ENCODE results near the gene LMF1.

The LMF1 gene

DNA sequence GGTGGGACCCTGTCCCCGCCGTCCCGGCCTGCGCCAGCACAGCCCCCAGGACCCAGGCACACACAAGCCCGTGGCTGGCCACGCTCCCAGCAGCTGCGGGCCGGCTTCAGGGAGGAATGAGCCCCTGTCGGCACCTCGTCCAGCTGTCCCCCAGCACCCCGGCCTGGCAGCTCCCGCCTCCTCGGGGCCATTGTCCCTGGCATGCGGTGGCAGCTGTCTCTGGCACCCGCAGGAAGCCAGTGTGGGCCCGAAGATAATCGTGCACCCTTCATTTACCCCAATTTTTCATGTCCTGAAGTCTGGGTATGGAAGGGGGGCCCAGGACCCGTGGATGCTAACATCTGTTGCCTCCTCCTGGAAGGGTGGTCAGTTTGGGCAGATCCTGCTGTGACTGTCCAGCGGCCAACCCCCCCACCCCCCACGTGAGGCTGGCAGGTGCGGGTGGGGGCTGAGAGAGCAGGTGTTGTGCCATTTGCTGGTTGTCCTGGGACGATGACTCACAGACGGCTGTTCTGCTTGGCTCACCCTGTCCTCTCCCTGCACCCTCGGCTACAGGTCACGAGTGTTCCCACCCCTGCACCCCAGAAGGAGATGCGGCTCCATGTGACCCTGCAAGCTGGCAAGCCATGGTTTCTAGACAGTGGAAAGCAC lies 4.0 kb upstream of the LMF1 start:
- no peak for DNase-seq
- in situ Hi-C loops (cut with MboI; ENCODE audit: low pct_unique_long_range_greater_than_20kb, low sequenced_read_pairs) = no loop called here

DNA sequence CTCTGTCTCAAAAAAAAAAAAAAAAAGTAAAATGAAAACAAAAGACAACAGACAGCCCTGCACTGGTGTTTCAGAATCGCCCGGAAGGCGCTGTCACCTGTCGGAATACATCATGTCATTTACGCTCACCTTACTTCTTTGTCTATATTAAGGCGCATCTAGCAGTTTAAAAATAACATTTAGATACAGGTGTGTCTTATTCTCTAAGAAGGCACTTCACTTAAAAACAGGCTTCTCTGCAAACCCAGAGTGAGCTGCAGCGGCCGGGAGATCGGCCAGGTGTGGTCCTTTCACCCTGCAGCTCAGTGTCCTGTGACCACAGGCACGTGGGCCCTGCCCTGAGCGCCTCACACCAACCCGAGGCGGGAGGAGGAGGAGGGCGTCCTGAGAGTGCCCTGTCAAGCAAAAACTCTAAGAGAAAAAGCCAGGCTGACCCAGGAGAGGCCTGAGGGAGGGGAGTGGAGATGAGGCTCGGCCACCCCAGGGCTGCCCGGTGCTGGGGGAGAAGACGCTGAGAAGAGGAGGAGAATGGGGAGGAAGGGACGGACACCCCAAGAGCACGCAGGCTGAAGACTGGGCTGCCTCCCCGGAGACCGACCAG lies 3.3 kb upstream of the LMF1 start:
- DNase-seq = no peak

DNA sequence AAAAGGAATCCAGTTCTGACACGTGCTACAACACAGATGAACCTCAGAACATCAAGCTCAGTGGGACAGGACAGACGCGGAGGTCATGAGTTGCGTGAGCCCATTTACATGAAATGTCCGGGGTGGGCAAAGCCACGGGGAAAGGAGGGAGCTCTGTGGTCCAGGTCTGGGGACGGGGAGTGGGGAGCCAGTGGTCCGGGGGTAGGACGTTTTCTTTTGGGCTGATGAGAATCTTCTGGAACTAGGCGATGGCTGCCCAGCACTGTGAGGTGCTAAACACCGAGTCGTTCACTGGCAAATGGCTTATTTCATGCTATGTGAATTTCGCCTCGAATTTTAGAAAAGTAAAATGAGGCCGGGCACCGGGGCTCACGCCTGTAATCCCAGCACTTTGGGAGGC lies 2.6 kb upstream of the LMF1 start:
- in situ Hi-C loops (cut with MboI; ENCODE audit: low pct_unique_long_range_greater_than_20kb, low sequenced_read_pairs) = no loop called here
- no peak for DNase-seq

More for the DNA sequence above, 3.3 kb upstream of the LMF1 start:
- in situ Hi-C loops (cut with MboI; ENCODE audit: low pct_unique_long_range_greater_than_20kb, low sequenced_read_pairs) = no loop called here

DNA sequence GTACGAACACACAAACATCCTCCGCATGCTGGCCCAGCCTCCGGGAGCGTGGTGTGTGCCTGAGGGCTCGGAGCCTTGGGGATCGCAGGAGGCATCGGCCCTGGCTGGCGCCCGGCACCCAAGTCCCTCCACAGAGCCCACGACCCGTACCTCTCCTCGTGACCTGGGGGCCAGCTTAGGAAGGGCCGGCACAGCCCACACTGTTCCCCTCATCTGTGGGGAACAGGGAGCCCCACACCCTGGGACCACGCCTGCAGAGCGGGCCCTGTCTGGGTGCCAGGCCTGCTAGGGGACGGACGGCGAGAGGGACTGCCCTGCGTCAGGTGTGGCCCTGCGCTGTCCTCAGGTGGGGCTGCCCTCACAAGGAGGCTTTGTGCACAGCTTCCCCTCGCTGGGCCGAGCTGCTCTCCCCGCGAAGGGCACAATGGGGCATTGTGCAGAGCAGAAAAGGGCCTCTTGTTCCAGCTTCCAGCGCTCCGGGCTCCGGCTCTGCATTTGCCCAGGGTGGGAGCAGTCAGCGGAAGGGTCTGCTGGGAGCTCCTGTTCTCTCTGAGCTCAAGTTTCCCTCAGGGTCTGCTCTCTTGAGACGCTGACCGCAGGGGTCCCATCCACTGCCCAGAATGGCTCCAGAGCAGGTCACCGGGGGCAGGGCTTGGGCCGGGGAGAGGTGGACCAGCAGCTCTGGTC lies 1.7 kb upstream of the LMF1 start:
- in situ Hi-C loops (cut with MboI; ENCODE audit: low pct_unique_long_range_greater_than_20kb, low sequenced_read_pairs) = no loop called here

DNA sequence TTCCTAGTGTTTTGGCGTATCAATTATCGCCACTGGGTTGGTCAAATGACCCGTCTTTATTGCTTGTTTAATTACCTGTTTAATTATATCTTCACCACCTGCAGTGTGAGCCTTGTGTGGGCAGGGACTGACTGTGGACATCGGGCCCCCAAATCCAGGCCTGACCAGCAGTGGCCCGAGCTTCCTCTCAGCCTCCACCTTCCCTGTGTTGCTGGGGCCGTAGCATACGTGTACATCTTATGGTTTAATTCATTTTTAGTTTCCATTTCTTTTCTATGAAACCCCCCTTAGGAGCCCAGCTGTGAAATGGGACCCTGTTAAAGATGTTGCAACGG lies 1.2 kb upstream of the LMF1 start:
- in situ Hi-C loops (cut with MboI; ENCODE audit: low pct_unique_long_range_greater_than_20kb, low sequenced_read_pairs) = no loop called here
- DNase-seq = no peak

More for the DNA sequence above, 1.7 kb upstream of the LMF1 start:
- no peak for DNase-seq

DNA sequence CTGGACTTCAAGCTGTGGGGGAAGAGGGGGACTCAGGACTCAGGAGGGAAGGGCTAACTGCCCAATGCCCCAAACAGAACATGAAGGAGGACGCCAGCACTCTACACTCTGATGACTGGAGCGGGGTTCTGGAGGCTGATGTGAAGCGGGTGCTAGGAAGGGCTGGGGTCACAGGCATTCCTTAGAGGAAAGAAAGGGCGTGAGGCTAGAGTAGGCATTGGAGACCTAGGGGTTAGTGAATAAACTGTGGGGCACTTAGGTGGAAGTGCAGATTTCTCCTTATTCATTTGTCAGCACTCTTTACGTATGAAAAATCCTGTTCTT lies 760 bp upstream of the LMF1 start:
- no peak for DNase-seq
- in situ Hi-C loops (cut with MboI; ENCODE audit: low pct_unique_long_range_greater_than_20kb, low sequenced_read_pairs) = no loop called here

DNA sequence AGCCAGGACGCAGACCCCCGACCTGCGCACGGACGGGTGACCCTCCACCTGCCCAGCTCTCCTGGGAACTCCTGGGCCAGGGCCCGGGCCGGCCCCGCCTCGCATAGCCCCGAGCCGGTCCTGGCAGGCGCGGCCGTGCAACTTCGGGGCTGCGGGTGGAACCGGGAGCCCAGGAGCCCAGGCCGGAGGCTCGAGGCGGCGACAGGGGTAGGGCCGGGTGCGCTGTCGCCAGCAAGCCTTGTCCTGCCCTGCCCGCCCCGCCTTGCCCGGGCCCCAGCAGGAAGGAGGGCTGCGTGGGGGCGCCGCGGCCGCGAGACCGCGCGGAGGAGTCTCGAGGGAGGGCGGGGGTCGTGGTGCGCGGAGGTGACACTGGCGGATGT lies 408 bp downstream of the LMF1 start:
- in situ Hi-C loops (cut with MboI; ENCODE audit: low pct_unique_long_range_greater_than_20kb, low sequenced_read_pairs) = no loop called here
- DNase-seq = no peak

DNA sequence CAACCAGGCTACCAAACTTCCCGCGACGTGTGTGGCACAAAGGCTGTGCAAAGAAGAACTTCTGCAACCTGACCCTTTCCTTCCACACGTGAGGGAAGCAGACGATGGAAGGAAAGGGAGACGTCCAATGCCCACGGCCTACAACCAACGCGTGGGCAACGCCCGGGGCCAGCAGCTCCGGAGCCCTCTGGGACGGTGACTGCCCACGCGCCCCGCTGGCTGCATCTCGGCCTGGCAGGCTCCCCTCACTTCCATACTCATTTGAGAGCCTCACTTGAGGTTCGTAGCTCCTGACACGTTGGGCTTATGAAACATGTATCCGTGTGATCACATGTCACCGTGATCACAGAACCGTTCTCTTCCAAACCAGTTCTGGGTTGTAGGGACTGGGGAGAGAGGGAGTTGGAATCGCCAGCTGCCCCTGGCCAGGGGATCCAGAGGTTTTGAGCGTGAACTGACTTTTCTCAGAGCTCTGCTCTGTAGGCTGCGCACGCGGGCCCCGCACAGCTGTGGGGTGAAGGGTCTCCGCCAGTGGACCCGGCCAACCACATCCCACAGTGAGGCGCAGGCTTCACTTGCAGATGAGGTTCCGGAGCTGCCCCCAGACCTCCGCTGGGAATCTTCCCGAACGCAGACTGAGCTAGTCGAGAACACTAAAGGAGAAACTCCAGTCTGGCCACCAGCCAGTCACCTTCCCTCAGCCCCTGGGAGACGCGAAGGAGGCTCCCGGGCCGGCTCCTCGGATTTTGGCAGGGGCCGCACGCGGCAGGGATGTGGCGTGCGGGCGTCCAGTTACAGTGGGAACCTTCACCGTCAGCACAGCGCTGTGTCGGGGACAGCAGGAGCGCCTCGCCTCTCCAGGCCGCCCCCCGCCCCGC lies 1.0 kb downstream of the LMF1 start:
- in situ Hi-C loops (cut with MboI; ENCODE audit: low pct_unique_long_range_greater_than_20kb, low sequenced_read_pairs) = no loop called here
- peak; percentile 9 for DNase-seq

DNA sequence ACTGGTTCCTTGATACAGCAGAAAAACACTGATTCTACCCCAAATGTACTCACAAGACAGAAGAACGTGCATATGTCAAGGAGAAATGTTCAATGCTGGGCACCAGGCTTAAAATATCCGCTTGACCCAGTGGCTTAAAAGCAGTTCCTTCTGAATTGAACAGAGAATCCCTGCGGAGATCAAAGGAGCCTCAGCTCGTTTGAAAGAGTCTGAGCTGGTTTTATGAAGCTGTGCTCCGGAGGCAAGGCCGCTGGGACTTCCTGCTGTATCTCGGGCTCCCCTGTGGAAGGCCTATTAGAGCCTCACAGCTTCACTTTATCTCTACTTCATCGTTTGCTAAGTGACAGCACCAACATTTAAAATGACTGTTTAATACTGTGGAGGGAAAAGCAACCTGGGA lies 2.2 kb downstream of the LMF1 start:
- no peak for DNase-seq
- in situ Hi-C loops (cut with MboI; ENCODE audit: low pct_unique_long_range_greater_than_20kb, low sequenced_read_pairs) = no loop called here

DNA sequence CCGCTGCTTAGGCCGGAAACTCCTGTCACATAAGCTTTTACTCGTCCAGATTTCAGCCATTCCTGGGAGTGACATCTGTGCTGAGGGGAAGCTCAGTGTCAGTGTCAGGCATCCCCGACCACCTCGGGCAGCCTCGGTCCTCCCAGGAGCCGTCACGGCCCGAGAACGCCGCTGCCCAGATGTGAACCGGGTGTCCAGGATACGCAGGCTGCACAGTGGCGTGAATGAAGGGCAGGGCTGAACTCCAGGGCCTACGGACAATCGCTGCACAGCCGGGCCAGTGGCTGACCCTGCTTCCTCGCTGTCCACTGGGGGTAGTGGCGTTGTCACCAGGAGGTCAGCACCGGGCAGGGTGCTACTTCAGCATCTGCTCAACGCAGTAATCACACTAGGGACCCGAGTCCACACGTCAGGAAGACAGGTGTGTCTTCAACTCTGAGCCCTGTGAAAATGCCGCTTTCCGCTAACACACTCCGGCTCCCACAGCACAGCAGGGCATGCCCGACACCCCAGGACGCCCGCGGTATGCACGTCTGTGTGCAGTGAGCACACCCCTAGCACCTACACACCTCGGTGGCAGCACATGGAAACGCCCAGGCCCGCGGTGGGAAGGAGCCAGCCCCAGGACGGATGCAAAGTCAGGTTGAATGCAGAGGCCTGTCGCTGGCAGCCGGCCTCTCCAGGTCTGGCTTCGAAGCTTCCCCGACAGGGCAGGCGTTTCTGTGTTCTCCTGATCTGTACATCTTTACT lies 3.1 kb downstream of the LMF1 start:
- in situ Hi-C loops (cut with MboI; ENCODE audit: low pct_unique_long_range_greater_than_20kb, low sequenced_read_pairs) = no loop called here
- no peak for DNase-seq

DNA sequence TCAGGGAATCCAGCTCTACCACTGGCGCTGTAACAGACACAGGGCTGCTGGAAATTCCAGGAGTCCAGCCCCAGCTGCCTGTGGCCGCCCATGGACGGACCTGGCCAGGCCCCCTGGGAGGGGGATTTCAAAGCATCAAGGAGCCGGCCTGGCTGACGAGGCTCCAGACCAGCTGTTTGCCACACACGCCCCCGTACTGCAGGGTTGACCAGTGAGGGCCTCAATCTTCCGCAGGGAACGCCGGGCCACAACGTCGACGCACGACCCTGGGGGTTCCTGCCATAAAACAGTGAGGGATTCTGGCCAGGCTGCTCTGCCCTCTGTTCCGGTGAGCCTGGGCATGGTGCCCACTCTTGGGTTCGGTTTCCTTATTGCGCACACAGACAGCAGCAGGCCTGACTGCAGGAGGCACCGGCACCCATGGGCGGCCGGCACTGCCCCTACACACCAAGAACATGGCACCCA lies 3.7 kb downstream of the LMF1 start:
- DNase-seq = no peak
- in situ Hi-C loops (cut with MboI; ENCODE audit: low pct_unique_long_range_greater_than_20kb, low sequenced_read_pairs) = no loop called here

DNA sequence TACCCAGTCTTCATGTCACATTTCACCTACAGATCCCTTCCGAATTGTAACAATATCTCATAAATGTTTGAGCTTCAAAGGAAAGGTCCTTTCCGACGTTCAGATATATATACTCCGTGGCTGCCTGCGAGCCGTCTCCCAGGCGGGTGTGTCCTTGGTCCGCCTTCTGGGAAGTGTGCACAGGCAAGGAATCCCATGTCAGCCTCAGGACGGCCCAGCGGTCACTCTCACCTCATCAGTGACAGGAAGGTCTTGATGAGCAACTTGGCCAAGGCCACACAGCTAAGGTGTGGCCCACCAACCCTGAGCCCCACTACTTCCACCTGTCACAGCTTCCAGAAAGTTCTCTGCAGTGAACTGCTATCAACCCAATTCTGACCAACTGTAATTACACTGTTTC lies 4.3 kb downstream of the LMF1 start:
- in situ Hi-C loops (cut with MboI; ENCODE audit: low pct_unique_long_range_greater_than_20kb, low sequenced_read_pairs) = no loop called here
- no peak for DNase-seq

DNA sequence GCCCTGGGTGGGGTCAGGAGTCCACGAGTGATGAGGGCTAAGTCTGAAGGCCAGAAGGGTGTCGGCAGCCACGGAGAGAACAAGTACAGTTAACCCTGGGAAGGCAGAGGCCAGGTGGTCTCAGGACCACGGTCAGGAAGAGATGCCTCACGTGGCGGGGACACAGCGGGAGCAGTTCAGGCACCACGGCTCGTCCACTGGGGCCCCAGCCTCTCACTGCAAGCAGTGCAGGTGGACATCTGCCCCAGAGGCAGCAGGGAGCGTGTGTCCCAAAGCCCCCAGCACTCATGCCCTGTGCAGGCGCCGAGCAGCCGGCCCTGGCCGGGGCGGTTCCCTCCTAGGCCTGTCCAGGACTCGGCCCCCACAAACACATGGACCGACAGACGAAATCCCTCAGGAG lies 4.7 kb downstream of the LMF1 start:
- no peak for DNase-seq
- in situ Hi-C loops (cut with MboI; ENCODE audit: low pct_unique_long_range_greater_than_20kb, low sequenced_read_pairs) = no loop called here

DNA sequence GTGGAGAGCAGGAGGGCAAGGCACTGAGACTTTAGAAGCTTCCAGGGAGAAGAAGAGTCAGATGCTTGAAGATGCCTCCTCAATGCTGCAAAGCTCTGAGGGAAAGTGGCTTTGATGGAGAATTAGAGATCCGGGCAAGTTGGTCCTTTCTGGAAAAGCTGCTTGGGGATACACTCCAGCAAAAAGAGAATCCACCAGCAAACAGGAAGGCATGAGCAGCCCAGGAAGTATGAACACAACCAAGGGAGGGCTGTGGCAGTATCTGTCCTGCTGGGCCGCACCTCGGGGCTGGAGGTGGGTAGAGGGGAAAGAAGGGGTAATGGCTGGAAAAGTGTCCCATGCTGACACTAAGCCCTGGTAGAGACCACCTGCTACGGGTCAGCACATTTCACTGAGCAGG lies 5.3 kb downstream of the LMF1 start:
- in situ Hi-C loops (cut with MboI; ENCODE audit: low pct_unique_long_range_greater_than_20kb, low sequenced_read_pairs) = no loop called here
- no peak for DNase-seq

DNA sequence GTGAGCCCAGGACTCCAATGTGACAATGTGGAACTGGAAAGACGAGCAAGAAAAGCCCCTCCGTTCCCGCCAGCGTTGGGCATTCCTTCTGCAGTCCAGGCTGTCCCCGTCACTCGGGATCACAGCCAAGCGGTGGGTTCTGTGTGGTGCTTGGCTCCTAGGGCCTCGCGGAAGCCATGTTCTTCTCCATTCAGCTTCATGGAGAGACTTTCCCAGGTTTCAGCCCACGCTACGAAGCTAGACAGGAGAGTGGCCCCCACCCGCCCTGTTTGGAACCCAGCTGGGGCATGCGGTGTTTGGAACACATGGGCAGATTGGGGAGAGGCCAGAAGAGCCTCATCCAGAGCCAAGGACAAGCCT lies 5.8 kb downstream of the LMF1 start:
- DNase-seq = no peak
- in situ Hi-C loops (cut with MboI; ENCODE audit: low pct_unique_long_range_greater_than_20kb, low sequenced_read_pairs) = no loop called here

DNA sequence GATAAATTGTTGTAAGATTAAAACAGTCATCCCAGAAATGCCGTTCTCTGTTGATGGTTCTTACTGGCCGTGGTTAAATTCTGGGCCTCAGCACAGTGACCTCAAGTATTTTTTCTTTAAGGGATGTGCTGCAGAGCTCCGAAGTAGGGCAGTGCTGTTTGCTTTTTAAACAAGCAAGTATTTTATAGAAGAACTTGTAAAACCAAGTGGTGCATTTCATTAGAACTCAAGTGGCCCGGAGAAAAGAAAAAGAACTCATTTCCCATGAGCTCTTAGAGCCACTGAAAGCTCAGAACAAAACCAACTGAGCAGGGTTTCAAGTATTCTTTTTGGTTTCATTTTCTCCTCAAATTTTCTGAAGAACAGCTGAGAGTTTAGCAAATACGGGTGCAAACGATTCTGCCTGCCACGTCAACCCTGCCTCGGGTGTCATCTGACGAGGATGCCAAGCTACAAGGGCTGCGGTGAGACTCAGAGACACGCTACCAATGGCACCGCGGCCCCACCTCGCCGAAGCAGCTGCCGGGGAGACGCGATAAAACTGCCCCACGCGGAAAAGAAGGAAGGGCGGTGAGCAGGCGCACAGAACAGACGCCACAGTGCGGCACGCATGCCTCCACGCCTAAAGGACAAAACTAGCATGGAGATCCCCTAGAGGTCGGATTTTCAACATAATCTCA lies 6.3 kb downstream of the LMF1 start:
- in situ Hi-C loops (cut with MboI; ENCODE audit: low pct_unique_long_range_greater_than_20kb, low sequenced_read_pairs) = no loop called here
- DNase-seq = no peak

DNA sequence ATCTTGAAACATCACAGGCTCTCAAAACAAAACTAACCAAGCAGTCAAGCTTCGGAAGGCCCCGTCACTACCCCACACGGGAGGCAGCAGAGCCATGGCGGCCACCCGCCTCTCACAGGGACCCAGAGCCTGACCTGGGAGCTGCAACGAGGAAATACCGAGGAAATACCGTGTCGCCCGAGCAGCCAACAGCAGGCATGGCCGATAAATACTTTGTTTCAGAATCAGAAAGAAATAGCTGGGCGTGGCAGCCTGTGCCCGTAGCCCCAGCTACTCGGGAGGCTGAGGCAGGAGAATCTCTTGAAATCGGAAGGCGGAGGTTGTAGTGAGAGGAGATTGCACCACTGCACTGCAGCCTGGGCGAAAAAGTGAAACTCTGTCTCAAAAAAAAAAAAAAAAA lies 6.9 kb downstream of the LMF1 start:
- in situ Hi-C loops (cut with MboI; ENCODE audit: low pct_unique_long_range_greater_than_20kb, low sequenced_read_pairs) = no loop called here
- no peak for DNase-seq

DNA sequence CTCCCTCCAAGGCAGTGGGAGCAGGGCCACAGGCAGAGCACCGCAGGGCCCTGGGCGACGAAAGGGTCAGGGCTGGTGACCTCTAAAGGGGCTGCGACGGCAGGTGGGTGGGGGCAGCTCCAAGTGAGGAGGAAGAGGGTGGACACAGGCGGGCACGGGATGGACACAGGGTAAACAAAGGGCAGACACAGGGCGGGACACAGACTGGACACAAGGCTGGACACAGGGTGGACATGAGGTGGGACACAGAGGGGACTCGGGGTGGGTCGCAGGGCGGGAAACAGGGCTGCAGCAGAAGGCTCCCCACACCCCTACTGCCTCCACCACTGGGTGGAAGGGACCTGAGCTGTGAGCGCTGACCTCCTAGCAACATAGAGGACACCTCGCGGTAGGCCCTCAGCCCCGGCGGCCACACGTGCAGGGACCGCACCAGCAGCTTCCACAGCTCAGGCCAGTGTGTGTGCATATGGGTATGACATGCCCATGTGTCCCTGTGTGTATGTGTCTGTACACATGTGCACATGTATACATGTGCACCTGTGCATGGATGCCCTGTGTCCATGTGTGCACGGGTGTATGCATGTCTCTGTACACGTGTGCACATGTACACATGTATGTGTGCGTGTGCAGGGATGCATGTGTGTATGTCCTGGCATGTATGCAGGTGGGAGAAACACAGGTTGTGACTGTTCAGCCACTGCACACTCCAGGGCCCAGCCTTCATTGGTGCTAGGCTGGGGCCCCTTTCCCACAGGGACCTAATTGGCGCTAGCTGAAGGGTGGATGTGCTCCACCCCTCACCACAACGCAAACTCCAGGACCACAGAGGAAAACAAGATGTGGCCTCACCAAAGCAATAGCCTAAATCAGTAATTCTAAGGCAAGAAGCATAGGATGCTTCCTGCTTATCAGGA lies 7.6 kb downstream of the LMF1 start:
- in situ Hi-C loops (cut with MboI; ENCODE audit: low pct_unique_long_range_greater_than_20kb, low sequenced_read_pairs) = no loop called here
- no peak for DNase-seq

Measured in KBM-7 (cell line).